HG03103 (cell line): ENCODE data around the gene CPNE8.

ENCODE experiments used
- ATAC-seq: cut with Tn5 transposase; IDR thresholded peaks from one replicate; pipeline ENCODE4 v1.9.1; 2021; ENCODE audit warnings: low read depth; ENCODE audit not compliant: unreplicated experiment

The CPNE8 gene

DNA sequence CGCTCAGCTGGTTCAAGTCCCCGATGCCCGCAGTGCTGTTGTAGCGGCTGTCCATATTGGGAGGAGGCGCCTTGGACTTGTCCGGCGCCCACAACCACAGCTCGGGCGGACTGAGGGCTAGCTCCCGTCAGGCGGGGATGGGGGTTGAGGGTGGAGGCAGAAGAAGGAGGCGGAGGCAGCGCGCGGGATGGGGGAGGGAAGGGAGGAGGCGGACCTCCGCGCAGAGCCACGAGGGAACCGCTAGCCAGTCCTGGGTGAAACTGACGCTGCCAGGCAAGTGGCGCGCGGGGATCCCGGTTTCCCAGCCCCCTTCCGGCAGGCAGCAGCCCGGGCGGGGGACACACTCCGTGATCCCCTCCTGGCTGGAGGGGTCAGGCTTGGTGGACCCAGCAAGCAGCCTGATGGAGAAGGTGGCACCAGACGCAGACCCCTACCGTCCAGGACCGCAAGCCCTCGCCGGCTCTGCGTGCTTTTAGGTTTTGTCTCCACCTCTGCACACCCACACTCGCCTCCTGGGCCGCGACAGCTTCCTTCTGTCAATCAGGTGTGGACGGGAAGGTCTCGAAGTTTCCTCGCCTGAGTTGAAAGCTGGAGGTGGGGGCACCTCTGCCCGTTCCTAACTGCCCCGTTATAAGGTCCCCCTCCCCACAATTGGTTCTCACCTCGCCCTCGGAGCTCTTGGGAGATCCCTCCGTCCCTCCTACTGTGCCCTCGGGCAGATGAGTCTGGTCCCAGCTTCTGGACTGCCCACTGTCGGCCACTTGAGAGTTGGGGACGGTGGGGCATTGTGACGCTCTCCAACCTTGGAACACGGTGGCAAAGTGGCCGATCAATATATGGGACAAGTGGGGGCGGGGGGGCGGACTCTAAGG lies at the start of gene CPNE8:
Gene CPNE8, minus strand, starts transcription at position 112 of the 872 bp plus-strand sequence. Its CDS starts 57 bp downstream, at position 55.
- ATAC-seq: peak; percentile 45

DNA sequence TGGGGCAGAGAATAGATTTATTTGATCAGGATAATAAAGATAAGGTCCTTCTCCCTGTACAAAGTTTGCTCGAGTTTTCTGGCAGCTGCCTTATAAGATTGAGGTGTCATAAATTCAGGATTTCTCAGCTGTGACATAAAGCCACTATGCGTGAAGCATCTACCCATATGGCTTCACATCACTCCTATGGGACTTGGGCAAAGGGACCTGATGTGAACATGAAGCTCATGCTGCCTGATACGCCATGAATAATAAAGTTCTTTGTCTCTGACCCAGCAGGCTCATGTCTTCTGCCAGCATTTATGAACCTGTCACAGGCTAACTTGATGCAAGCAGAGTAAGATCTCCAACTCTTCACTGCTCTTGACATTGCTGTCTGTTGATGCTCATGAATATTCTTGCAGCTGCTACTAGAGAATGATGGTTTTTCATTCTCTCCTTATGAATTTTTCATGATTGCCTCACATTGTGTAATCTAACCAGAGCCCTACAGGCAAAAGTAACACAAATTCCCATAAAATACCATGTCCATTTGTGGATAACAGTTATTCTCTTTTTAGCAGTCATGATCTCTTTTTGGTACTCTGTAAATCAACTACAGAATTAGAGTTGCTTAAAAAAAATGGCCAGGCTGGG lies 49.0 kb upstream of the CPNE8 start:
- no peak for ATAC-seq

DNA sequence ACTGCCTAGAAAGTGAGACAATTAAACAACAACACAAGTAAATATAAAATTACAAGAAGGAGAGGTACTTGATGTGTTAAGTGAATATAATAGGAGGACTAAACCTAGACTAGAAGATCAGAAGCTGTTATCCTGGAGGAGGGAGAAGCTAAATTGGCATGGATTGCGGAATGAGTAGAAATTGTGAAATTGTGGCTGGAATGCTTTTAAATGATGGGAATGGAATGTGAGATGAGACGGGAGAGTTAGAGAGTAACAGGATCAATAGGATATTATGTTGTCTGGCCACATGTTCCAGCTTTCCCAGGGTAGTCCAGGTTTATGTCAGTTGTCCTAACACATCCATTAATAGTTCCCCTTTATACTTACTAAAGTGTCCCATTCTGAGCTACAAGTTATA lies 44.0 kb upstream of the CPNE8 start:
- ATAC-seq: no peak

DNA sequence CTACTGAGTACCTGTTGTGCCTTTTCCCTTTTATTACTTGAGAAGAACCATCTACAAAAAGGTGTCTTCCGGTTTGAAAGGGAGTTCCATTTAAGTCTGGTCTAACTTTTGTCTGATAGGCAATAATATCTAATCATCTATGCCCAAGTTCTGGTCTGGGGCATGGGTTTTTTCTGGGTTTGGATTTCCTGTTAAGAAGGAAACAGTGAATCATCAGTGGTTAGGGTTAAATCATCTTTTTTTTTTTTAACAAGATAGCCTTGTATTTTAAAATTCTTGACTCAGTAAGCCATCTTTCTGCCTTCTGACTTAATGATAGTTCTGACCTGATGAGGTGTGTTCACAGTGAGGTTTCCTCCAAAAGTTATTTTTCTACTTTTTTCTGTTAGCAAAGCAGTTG lies 29.3 kb upstream of the CPNE8 start:
- no peak for ATAC-seq

DNA sequence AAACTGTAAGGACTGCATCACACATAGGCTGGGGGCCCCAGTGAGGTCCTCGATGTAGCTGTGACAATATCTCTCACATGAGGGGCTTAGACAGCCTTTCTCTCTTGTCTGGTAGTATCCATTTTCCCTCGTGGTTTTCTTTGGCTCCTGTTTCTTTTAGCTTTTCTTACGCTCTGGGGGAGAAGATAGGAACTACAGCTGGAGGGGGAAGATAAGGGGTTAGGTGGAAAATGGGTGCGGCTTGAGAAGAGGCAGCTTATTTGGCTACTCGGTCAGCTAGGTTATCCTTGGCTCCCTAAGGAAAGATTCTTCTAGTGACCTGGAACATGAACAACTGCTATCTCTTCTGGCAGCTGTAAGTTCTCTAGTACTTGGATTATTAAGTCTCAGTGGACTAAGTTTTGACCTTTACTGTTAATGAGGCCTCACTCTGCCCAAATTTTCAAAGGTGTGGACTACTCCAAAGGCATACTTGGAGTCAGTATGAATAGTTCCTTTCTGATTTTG lies 28.7 kb upstream of the CPNE8 start:
- ATAC-seq: no peak

DNA sequence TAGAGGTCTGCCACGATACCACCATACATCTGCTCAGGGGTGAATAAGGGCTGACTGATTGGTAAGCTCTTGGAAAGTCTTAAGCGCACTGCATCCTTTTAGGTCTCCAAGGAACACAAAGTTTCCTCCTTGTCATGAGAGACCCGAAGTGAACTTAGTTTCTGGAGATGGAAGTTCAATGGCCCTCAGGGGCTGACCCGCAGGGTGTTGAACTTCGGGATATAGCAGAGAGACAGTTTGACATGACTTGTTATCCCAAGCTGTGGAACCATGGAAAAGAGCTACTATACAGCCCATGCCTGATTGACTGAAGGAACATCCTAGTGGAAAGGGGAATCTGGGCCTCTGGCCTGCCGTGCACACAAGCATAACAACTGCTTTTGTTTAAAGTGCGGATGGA lies 26.9 kb upstream of the CPNE8 start:
- ATAC-seq: no peak

DNA sequence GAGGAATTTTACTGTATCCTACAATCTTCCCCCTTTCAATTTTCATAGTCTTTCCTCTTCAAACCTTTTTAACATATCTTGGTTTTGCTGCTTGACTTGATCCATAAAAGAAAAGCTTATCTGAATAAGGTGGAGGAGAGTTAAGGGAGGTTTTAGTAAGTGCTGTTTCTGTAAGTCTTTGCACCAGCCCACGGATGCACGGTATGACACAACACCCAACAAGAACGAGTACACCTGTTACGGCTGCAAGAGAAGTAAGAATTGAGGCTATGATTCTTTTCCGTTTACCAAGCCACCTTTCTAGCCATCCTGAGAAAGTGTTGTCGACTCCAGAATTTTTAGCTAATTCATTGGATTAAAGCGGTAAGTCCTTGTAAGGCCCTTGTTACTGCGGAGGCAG lies 26.1 kb upstream of the CPNE8 start:
- no peak for ATAC-seq

DNA sequence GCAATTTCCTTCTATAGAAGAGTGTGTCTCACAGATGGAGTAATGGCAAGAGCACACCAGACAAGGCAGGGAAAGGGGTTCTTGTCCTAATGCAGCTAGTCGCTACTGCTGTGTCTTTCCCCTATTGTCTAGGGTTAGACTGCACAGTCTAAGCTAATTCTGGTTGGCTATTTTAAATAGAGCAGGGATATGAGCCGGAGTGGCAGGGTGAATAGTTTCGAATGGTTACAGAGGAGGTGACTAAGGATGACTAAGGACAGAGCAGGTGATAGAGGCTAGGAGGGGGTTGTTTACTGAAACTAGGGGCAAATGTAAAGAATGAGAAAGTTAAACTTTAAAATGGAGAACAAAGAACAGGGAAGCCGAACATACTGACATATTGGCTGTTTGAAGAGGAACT lies 25.6 kb upstream of the CPNE8 start:
- no peak for ATAC-seq

DNA sequence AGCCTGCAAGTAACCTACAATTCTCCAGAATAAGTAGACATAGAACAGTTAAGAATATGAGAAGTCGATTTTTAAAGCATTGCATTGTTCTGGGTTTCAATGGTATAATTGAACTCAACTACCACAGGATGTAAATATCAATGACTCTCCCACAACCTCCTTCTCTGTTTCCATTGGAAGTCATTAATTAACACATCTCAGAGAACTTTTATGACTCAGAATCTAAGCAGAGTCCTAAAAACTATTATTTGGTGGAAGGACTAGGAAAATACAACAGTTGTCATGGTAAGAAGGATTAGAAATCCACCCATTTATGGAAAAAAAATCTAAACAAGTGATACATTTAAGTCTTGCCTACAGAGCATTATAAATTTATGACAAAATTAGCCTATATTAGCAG lies 21.1 kb upstream of the CPNE8 start:
- no peak for ATAC-seq

DNA sequence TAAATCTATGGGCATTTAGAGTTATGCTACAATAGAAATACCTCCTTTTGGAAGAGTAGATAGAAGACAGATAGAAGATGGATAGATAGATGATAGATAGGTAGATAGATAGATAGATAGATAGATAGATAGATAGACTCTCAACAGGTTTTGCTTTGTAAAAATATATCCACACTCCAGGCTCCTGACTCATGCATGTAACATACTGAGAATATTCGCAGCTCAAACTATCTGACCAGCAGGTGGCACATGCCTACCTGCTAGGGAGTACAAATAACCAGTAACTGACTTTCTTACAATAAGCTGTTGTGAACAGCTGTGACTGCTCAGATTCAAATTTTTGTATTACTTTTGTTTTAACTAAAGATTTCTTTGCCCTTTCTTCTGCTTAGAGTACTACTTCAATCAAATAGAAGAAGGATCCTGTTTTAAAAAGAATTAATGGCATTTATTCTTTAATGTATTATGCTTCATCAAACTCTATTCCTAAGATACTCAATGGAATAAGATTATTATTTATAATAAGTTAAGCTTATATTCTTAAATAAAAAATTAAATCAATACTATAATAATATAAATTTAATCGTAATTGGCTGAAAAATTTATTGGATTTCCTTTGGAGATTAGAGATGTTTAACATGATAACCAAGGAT lies 15.8 kb upstream of the CPNE8 start:
- ATAC-seq: peak; percentile 85

DNA sequence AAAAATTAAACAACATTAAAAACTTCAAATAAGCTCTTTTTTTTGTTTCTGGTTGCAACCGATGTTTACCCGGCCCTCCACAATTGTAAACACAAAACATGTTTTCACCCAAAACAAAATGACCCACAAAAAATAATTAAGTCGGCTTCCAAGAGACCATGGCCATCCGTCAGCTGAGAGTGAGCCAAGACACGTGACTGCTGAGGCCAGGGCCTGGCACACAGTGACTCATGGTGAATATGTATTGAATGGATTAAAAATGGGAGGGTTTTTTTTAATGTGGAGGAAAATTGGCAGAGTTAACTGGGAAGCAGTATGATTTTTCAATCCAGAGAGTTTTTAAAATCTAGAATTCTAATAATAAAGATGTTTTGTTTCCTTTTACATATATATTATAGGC lies 13.8 kb upstream of the CPNE8 start:
- no peak for ATAC-seq

DNA sequence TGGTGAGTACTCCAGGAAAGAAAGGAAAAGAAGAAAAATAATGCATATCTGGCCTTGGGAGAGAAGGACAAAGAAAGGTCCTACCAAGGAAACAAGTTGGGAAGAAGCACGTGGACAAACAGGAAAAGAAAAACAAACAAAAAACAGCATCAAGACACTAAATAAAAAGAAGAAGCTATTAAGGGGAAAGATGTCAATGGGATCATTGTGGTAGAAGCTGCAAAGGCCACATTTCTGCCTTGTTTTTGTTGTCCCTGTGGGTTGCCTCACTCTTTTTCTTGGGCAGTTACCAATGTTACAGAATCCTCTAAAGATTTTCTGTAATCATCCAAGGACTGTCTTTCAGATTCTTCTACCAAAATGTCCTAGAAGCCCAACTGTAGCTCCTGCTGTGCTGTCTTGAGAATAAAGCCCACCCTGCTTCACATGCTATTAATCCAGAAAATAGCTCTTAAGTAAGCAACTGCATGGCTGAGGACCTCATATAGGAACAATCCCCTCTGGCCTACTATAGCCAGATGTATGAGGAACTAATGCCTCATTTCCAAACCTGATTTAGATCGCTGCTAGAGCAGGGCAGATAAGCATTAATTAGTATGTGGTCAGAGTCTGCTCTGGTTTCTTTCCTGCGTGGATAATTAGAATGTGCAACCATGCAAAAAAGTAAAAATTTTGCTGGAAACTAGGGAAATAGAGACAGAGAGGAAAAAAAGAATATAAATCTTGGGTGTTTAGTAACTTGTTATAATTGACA lies 10.2 kb upstream of the CPNE8 start:
- ATAC-seq: no peak

DNA sequence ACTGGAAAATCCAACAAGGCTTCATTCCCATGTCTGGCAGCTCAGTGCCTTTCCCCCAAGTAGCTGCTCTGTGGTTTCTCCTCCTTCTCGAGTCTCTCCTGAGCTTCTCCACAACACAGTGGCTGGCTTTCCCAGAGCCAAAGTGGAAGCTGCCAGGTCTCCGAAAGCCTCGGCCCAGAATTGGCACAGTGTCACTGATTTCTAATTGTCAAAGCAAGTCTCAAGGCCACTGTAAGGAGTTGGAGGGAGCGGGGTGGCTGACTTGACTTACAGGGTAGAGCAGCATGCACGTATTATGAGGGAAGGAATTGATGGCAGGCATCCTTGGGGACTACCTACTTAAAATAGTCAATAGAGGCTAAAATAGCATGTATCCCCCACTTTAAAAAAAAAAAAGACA lies 6.7 kb upstream of the CPNE8 start:
- no peak for ATAC-seq

DNA sequence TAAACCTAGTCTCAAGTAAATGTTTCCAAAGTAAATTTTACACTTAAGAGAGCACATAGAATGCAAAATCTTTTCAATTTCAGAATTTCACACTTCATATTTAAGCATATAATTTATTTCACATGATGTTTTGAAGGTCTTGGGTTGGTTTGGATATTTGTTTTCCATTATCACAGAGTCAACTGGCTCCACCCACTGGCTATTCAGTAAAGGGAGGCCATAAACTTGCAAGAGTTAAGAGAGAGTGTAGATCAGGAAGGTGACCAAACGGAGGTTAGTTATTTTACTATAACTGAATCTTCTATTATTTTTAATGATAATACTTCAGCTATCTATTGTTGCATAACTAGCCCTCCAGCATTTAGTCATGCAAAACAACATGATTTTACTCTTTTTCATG lies 6.2 kb upstream of the CPNE8 start:
- ATAC-seq: no peak

DNA sequence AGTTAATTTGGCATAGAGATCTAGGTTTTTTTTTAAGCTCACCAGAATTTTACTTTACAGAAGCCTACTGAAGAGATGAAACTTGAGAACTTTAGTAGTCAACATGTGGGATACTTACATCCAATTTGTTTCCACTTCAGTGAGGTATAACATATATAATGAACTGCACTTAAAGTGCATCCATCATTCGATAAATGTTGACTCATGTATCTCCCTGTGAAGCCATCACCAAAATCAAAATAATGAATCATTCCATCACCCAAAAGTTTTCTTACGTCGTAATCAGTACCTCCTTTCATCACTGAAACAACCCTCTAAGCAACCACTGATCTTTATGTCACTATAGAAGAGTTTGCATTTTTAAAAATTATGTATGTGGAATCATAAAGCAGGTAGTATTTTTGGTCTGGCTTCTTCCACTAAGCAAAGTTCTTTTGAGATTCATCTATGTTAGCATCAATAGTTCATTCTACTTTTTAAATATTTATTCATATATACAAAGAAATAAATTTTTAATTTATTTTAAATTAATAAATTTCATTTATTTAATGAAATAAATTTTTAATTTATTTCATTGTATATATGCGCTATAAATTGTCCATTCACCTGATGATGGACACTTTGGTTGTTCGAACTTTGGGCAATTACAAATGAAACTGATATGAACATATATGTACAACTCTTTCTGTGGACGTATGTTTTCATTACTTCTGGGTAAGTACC lies 2.0 kb upstream of the CPNE8 start:
- ATAC-seq: no peak

DNA sequence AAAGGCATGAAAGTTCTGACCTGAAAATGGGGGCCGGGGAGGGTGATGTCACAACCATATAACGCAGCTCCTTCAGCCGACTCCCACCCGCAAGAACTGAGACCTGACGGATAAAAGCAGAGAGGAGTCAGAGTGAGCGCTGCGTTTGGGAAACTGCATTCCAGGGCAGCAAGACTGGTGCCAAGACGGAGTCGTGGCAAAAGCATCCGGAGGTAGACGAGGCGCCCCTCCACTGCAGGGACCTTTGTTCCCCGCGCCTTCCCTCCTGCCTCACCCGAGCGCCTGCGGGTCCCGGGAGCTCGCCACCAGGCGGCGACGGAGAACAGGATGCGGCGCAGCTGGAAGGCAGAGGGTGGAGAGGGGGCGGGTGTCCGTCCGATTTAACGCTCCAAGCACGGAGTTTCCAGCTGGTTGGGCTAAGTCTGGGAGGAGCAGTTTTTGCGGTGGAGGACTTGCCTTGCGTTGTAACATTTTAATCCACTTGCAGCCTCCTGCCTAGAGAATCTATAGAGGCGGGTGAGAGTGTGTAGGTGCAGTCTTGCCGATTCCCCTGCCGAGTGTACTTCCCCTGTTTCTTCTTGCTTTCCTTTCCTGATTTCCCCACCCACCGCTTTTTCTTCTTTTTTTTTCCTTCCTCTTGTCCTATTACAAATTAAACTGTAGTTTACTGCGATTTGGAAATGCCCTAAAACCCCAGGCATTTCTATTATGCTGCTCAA lies 1.2 kb upstream of the CPNE8 start:
- ATAC-seq: peak; percentile 57

DNA sequence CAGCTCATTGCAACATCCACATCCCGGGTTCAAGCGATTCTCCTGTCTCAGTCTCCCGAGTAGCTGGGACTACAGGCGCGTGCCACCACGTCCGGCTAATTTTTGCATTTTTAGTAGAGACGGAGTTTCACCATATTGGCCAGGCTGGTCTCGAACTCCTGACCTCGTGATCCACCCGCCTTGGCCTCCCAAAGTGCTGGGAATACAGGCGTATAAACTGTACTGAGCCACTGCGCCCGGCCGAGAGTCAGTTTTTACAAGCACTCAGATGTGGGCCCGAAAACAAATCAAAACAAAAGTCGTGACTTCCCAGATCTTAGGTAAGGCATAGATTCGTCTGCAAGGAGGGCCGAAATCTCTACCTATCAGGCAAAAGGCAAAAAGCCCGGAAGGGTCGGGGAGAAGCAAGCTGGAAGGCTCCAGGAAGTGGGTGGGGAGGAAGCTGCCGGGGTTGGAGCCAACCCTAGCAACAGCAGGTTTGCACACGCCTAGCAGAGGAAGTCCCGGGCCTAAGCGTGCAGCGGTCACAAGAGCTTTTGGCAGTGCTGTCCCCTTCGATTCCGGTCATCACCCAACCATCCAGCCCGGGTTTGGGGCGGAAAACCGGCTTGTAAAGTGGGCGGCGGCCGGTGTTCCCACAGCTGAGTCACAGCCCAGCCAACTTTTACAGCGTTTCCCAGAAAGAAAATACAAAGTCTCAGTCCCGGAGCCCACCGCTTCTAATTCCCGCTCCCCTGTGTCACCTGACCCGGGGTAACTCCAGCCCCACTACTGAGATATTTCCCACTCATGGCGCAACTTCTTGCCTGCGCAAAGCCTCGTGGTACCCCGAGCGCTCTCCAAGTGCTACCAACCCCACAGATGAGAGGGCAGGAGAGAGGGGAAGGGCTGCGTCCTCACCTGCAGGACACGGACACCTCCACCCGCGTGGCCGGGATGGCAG lies 583 bp downstream of the CPNE8 start:
- ATAC-seq: peak; percentile 55

DNA sequence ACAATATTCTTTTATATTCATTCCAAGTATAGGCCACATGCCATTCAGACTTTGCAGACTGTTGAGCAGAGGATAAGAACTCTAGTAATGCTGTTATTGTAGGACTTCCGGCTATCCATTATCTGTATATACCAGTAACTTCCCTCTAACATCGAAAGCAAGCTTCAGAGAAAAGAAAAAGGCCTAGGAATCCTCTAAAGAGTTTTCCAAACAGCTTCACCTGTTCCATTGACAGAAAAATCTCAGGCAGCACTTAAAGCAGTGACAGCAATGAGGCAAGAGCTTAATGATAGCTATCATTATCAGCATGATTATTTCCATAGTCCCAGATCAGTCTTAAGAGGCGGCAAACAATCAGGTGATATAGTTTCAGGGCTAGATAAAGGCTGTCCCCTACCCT lies 1.8 kb downstream of the CPNE8 start:
- ATAC-seq: no peak
